Fibroblast of pulmonary artery (primary cell): Measurements from ENCODE around the gene ZC3H7A.
"Not testable (repeated sequence)": the region's sequence is repeated elsewhere in the genome, so short reads cannot be mapped to it uniquely, and the experiment has no call there.

ENCODE experiments used
- DNase-seq: peaks from one replicate; pipeline ENCODE4 v3.0.0-alpha.2; 2010; ENCODE audit warnings: low read depth
- H3K4me3 ChIP-seq: replicated peaks from 2 replicates; pipeline ENCODE4 v1.5.1; 2011; ENCODE audit warnings: low read depth, mild to moderate bottlenecking, control low read depth, low read length, moderate library complexity
- TF ChIP-seq, protein P1 (sequence below): IDR thresholded peaks from 2 replicates; pipeline ENCODE4 v1.5.1; 2011; ENCODE audit warnings: mild to moderate bottlenecking, control low read depth, low read length, inconsistent platforms; ENCODE audit errors: missing control alignments

Gene ZC3H7A

DNA sequence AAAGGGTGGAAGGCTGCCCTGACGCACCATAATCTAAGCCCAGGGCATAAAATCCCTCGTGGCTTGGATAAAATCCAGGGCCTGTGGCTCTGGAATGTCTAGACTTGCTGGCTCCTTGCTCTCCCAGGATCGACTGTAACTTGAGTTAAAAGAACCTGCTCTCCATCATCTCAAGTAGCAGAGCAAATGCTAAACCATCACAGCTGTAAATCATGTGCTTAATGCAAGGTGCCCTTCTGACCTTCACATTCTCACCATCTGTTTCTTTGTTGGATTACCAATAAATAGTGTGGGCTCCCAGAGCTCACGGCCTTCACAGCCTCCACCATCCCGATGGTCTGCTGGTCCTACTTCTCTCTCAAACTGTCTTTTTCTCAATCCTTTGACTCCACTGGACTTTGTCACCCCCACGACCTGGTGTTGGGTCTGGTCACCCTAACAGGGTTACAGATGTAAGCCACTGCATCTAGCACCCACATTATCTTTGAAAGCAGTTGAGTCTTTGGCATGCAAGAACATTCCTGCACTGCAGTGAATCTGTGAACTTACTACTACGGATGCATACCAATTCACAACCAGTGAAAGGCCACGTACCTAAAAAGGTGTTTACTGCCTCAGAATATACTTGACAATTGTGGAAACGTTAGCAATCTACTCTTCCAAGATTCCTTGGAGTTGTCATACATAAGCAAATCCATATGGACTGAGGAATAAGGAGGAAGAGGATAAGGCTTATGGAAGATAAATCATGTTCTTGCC lies 39.0 kb upstream of the ZC3H7A start:
- no peak overlapping the region for H3K4me3 ChIP-seq
- DNase-seq = peak; percentile 56
- TF ChIP-seq, protein P1, sequence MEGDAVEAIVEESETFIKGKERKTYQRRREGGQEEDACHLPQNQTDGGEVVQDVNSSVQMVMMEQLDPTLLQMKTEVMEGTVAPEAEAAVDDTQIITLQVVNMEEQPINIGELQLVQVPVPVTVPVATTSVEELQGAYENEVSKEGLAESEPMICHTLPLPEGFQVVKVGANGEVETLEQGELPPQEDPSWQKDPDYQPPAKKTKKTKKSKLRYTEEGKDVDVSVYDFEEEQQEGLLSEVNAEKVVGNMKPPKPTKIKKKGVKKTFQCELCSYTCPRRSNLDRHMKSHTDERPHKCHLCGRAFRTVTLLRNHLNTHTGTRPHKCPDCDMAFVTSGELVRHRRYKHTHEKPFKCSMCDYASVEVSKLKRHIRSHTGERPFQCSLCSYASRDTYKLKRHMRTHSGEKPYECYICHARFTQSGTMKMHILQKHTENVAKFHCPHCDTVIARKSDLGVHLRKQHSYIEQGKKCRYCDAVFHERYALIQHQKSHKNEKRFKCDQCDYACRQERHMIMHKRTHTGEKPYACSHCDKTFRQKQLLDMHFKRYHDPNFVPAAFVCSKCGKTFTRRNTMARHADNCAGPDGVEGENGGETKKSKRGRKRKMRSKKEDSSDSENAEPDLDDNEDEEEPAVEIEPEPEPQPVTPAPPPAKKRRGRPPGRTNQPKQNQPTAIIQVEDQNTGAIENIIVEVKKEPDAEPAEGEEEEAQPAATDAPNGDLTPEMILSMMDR = no peak

DNA sequence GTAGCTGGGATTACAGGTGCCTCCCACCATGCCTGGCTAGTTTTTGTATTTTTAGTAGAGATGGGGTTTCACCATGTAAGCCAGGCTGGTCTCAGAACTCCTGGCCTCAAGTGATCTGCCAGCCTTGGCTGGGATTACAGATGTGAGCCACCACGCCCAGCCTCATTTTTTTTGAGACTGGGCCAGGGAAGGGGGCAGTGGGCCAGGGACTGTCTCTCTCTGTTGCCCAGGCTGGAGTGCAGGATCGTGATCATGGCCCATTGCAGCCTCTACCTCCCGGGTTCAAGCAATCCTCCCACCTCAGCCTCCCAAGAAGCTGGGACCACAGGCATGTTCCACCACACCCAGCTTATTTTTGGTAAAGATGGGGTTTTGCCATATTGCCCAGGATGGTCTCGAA lies 38.3 kb upstream of the ZC3H7A start:
- no peak overlapping the region for H3K4me3 ChIP-seq
- DNase-seq = no peak
- TF ChIP-seq, protein P1 = no peak

DNA sequence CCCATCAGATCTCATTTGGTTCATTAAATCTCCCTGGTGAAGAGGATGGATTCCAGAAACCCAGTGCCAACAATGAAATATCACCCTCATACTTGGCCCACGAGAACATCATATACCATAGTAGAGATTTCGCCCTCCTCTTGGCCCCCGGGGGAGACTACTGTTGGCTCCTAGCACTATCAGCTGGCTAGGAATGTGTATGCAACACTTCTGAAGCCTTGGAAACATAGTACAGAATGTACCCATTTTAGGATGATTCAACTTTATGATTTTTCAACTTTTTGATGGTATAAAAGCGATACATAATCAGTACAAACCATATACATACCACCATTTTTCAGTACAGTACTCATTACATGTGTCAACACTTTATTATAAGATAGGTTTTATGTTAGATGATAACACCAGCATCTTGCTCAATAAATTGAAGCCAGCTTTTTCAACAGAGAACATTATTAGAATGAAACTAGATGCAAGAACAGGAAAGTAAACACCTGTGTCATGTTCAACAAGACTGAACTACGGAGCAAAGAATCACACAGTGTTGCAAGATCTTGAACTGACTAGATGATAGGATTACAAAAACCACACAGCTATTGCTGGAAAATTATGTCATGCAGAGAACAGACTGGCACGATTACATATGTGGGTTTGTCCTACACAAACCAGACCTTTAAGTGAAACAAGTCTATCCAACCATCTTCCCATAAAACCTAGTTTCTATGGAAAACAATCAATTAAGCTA lies 37.1 kb upstream of the ZC3H7A start:
- no peak overlapping the region for H3K4me3 ChIP-seq
- TF ChIP-seq, protein P1 = no peak
- DNase-seq = peak; percentile 88

DNA sequence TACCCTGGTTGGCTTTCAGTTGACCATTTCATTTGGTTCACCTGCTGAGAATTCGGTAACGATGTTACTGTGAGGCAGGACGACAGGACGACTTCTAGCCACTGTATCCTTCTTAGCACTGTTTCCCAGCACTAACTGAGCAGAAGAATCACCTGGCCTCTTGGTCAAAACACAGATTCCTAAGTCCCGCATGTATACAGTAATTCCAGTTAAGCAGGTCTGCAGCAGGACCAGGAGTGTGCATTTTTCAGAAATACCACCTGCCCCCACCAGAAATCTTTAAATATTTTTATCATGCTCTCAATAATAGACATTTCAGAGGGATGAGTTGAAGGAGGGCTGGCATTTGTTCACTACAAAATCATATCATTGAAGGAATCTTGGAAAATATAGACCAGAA lies 31.6 kb upstream of the ZC3H7A start:
- TF ChIP-seq, protein P1 = no peak
- H3K4me3 ChIP-seq = no peak overlapping the region
- DNase-seq = no peak

DNA sequence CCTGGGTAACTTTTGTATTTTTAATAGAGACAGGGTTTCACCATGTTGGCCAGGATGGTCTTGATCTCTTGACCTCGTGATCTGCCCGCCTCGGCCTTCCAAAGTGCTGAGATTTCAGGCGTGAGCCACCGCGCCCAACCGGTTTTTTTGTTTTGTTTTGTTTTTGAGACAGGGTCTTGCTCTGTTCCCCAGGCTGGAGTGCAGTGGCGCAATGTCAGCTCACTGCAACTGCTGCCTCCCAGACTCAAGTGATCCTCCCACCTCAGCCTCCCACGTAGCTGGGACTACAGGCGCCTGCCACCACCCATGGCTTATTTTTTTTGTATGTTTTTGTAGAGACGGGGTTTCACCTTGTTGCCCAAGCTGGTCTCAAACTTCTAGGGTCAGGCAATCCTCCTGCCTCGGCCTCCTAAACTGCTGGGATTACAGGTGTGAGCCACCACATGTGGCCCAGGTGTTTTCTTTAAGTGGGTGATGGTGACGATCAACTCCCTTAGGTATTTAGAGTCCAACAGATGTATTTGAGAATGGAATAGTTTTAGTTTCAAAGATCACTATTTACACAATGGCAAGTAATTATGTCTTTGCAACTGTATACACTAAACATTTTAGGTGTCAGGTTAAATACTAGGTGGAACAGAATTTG lies 28.6 kb upstream of the ZC3H7A start:
- not testable (repeated sequence) for DNase-seq

DNA sequence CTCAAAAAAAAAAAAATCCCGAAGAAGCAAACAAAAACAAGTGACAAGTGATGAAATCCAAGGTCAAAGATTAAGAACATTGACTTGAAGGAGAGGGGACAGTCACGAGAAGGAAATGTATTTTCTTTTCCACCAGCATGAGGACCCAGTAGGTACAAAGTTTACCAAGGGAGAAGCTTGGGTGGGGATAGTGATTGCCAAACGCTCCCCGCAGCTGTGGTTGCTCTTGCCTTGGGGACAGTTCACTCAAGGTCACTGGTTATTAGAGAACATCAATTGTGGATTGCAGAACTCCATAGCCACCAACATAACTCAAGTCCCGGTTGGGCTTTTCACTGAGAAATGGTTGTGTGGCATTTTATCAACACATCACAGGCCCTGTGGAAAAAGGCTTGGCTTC lies 27.3 kb upstream of the ZC3H7A start:
- H3K4me3 ChIP-seq = no peak overlapping the region
- DNase-seq = peak; percentile 10
- TF ChIP-seq, protein P1 = no peak

More for the DNA sequence above, 28.6 kb upstream of the ZC3H7A start:
- H3K4me3 ChIP-seq = not testable (repeated sequence)

DNA sequence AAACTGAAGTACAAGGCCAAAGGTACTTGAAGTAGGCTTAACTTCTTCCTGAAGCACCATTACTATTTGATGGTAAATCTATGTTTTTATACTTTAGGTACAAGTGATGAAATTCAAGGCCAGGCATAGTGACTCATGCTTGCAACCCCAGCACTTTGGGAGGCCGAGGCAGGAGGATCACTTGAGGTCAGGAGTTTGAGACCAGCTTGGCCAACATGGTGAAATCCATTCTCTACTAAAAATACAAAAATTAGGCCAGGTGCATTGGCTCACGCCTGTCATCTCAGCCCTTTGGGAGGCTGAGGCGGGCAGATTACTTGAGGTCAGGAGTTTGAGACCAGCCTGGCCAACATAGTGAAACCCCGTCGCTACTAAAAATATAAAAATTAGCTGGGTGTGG lies 26.6 kb upstream of the ZC3H7A start:
- not testable (repeated sequence) for DNase-seq, H3K4me3 ChIP-seq
